Measurements from ENCODE around the gene DCAF8.
A peak's percentile ranks its signal among the peaks of the same experiment; 100 is the strongest.

Gene DCAF8

GRCh38 chr1:160168016-160168415, 94.3 kb downstream of the DCAF8 start:
- DNase-seq: no peak

GRCh38 chr1:160167580-160167979, 94.8 kb downstream of the DCAF8 start:
- peak; percentile 15 for DNase-seq

DNA sequence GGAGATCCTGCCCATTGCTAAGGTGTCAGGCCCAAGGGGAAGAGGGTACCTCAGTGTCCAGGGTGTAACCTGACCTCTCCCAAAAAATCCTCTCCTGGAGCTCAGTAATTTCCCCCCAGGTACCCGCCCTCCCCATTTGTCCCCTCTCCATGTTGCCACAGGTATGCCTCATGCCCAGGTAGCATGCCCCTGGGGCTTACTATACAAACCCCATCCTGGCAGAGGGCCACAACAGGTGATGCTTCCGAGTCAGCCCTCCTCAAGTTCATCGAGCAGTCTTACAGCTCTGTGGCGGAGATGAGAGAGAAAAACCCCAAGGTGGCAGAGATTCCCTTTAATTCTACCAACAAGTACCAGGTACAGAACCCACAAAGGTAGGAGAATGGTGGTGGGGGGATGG, 95.3 kb downstream of the DCAF8 start:
- no peak for DNase-seq

GRCh38 chr1:160166166-160166868, 96.0 kb downstream of the DCAF8 start:
- DNase-seq: no peak
